Ovary (tissue), 3 donors: ENCODE data around the gene PINK1.

ENCODE experiments used
- CTCF ChIP-seq, 3 donors: fragments of 450-650 bp in 2 of 3; fragments of 200-600 bp in 1 of 3; IDR thresholded peaks; one replicate each; pipeline versions ENCODE4 v1.5.1 to v1.8.0; 2016 to 2022; ENCODE audit warnings: antibody characterized with exemption in 3 of 3, mild to moderate bottlenecking in 1 of 3
- EP300 ChIP-seq: sonication (generic); formaldehyde crosslinking; IDR thresholded peaks from one replicate; pipeline ENCODE4 v1.6.1; 2017; ENCODE audit warnings: antibody characterized with exemption
- POLR2A ChIP-seq: fragments of 450-650 bp; IDR thresholded peaks from one replicate; pipeline ENCODE4 v1.6.1; 2017; ENCODE audit warnings: antibody characterized with exemption, mild to moderate bottlenecking, moderate library complexity
- donor health status: DM: no; HTN: no; CAD: no.

DNA sequence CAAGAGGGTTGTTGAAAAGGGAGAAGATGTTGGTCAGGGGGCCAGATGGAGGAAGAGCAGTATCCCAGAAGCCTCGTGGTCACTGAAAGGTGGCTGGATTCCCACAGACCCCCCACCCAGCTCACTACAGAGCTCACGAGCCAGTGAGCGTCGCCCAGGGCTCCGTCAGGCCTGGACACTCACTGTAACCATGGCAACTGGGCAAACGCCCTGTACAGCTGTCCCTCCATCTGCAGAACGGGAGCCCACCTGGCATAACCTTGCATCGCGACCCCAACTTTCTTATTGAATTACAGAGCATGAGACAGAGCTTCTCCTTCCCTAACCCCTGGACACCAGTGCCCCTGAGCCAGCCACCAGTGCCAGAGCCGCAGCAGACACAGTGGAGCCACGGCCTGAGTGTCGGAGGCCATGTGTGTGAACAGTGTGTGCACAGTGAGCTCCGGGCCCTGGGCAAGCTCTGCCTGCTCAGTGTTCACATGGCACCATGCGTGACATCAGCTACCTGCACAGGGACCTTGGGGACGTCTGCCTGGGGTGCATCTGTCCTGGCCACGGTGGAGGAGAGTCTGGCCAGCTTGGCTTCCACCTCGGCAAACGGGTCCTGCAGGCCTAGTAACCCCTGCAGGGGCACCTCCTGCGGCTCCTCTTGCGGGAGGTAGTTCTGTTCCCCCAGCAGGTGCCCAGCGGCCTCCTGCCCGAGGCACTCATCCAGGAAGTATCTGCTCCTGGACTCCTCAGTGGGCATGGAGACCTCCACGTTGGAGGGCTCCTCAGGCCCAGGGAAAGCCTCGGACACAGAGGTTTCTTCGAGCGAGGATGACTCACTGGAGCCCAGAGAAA lies 53.8 kb downstream of the PINK1 start:
- TF ChIP-seq CTCF (IDR thresholded peaks at IDR 0.05) = no peak
- no peak for TF ChIP-seq POLR2A
- TF ChIP-seq EP300 = no peak
